GM19099 (cell line): Measurements from ENCODE around the gene SHMT1.

Source experiments
- POLR2A ChIP-seq: IDR thresholded peaks from 3 replicates; pipeline ENCODE4 v1.6.1; 2011; ENCODE audit warnings: low read depth; ENCODE audit not compliant: insufficient read length; ENCODE audit errors: extremely low read depth

Gene SHMT1

GRCh38 chr17:18362698-18363100 lies 651 bp downstream of the SHMT1 start:
- no peak for TF ChIP-seq POLR2A

GRCh38 chr17:18361837-18362697 lies 1.3 kb downstream of the SHMT1 start:
- TF ChIP-seq POLR2A: no peak

- no peak for TF ChIP-seq POLR2A
Measured at GRCh38 chr17:18360518-18360917, 2.8 kb downstream of the SHMT1 start.

- no peak for TF ChIP-seq POLR2A
Measured at GRCh38 chr17:18356624-18357023, 6.7 kb downstream of the SHMT1 start.

GRCh38 chr17:18353541-18353940 lies 9.8 kb downstream of the SHMT1 start:
- TF ChIP-seq POLR2A: no peak

GRCh38 chr17:18344021-18344420 lies 19.3 kb downstream of the SHMT1 start:
- no peak for TF ChIP-seq POLR2A

- no peak for TF ChIP-seq POLR2A
Measured at GRCh38 chr17:18339933-18340332, 23.4 kb downstream of the SHMT1 start.

- TF ChIP-seq POLR2A: no peak
Measured at GRCh38 chr17:18332909-18333489, 30.4 kb downstream of the SHMT1 start.

GRCh38 chr17:18331879-18332278 lies 31.5 kb downstream of the SHMT1 start:
- no peak for TF ChIP-seq POLR2A

- no peak for TF ChIP-seq POLR2A
Measured at GRCh38 chr17:18328643-18329204, 34.6 kb downstream of the SHMT1 start.

GRCh38 chr17:18327556-18327955 lies 35.8 kb downstream of the SHMT1 start:
- no peak for TF ChIP-seq POLR2A

GRCh38 chr17:18327093-18327492 lies 36.3 kb downstream of the SHMT1 start:
- no peak for TF ChIP-seq POLR2A

GRCh38 chr17:18326572-18326971 lies 36.8 kb downstream of the SHMT1 start:
- TF ChIP-seq POLR2A: no peak

GRCh38 chr17:18326039-18326438 lies 37.3 kb downstream of the SHMT1 start:
- no peak for TF ChIP-seq POLR2A

- TF ChIP-seq POLR2A: no peak
Measured at GRCh38 chr17:18324140-18325050, 39.0 kb downstream of the SHMT1 start.

GRCh38 chr17:18323507-18324139 lies 39.7 kb downstream of the SHMT1 start:
- TF ChIP-seq POLR2A: no peak
